K562 treated with DMSO at 1 percent for 12 hours (cell line): ENCODE results near the gene IQCN. TPM values are rescaled to one million over a fixed set of nuclear protein-coding genes. Genes with fewer than 3 reads are reported as not detected.

Experiments used
- total RNA-seq: library from RNA; unstranded; fragments of 300-600 nt; gene quantifications from 2 replicates; pipeline ENCODE4 v1.2.3, GENCODE V29; 2022; ENCODE audit not compliant: insufficient read depth

IQCN gene
- 1.1 and 1.6 TPM in 2 replicates for total RNA-seq

GRCh38 chr19:18274219-18274780, at the start of gene IQCN:
TSS of gene IQCN (minus strand) at chr19:18274452. CDS start at chr19:18269478, 4,974 bp downstream.

GRCh38 chr19:18322759-18323460, 48.7 kb upstream of the IQCN start, which contains the start of gene LSM4:
TSS of gene LSM4 (minus strand) at chr19:18323076. CDS start at chr19:18323020, 56 bp downstream.

GRCh38 chr19:18281082-18282020, 7.1 kb upstream of the IQCN start, which contains the start of gene JUND:
TSS of gene JUND (minus strand) at chr19:18281622. CDS start at chr19:18281484, 138 bp downstream.

GRCh38 chr19:18225702-18226468, 48.4 kb downstream of the IQCN start, which contains the start of gene PDE4C:
TSS of gene PDE4C (minus strand) at chr19:18226438. CDS start at chr19:18226415, 23 bp downstream.

Other genes with a start within 250 kb of the IQCN start
- gene IL12RB1, start 187.5 kb downstream of the IQCN start, total RNA-seq = not detected in 2 replicates
- gene MAST3, start 176.7 kb downstream of the IQCN start, total RNA-seq = 4.6 and 13.5 TPM in 2 replicates
- 5.0 and 19.5 TPM in 2 replicates for gene PIK3R2, start 121.3 kb downstream of the IQCN start, total RNA-seq
- gene IFI30, start 100.6 kb downstream of the IQCN start, total RNA-seq = 92.4 and 92.6 TPM in 2 replicates
- 46.3 and 49.7 TPM in 2 replicates for gene MPV17L2, start 81.2 kb downstream of the IQCN start, total RNA-seq
- gene RAB3A, start 70.4 kb downstream of the IQCN start, total RNA-seq = 1.8 and 3.7 TPM in 2 replicates
- not detected in 2 replicates for gene PDE4C, start 48.0 kb downstream of the IQCN start, total RNA-seq
- 223 and 258 TPM in 2 replicates for gene JUND, start 7.2 kb upstream of the IQCN start, total RNA-seq
- gene LSM4, start 48.6 kb upstream of the IQCN start, total RNA-seq = 274 and 320 TPM in 2 replicates
- 29.5 and 31.0 TPM in 2 replicates for gene PGPEP1, start 66.1 kb upstream of the IQCN start, total RNA-seq
- gene GDF15, start 111.7 kb upstream of the IQCN start, total RNA-seq = 360 and 415 TPM in 2 replicates
- 3.1 and 3.3 TPM in 2 replicates for gene LRRC25, start 123.2 kb upstream of the IQCN start, total RNA-seq
- 103 and 117 TPM in 2 replicates for gene SSBP4, start 144.9 kb upstream of the IQCN start, total RNA-seq
- gene ISYNA1, start 163.7 kb upstream of the IQCN start, total RNA-seq = 221 and 238 TPM in 2 replicates
- gene ELL, start 247.6 kb upstream of the IQCN start, total RNA-seq = 8.9 and 15.6 TPM in 2 replicates